Neuron (in vitro differentiated cells): ENCODE data around the gene MED13L.

Source experiments
- H2AFZ ChIP-seq: one replicate; pipeline ENCODE4 v1.6.1; 2013; ENCODE audit warnings: low read depth, mild to moderate bottlenecking, inconsistent platforms, low read length, moderate library complexity
- H3K27me3 ChIP-seq: one replicate; pipeline ENCODE4 v1.6.1; 2013; ENCODE audit warnings: low read length; ENCODE audit not compliant: insufficient read depth
- H3K36me3 ChIP-seq: one replicate; pipeline ENCODE4 v1.6.1; 2013; ENCODE audit warnings: low read length; ENCODE audit not compliant: insufficient read depth
- H3K4me1 ChIP-seq: one replicate; pipeline ENCODE4 v1.6.1; 2013; ENCODE audit warnings: low read length; ENCODE audit not compliant: insufficient read depth
- H3K4me3 ChIP-seq: 2 replicates; pipeline ENCODE4 v1.5.1; 2013; ENCODE audit warnings: mild to moderate bottlenecking, low read length, moderate library complexity
- H3K9me3 ChIP-seq: one replicate; pipeline ENCODE4 v1.6.1; 2013; ENCODE audit warnings: low read length

The MED13L gene

DNA sequence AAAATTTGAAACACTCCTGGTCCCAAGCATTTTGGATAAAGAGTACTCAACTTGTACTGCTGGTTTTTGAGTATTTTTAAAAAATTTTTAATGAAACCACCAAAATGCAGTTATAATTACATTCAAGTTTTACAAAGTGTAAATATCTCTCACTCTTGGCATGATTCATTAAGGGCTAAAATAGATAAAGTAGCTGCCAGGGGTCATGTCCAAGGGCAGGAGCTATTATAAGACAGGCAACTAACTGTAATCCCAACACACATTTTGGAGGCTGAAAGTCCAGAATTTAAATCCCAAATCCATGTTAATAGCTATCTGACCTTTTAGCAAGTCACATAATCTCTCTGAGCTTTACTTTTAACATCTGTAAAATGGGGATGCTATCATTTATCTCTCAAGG, 207.6 kb downstream of the MED13L start:
- H2AFZ ChIP-seq = no peak overlapping the region
- no peak overlapping the region for H3K4me3 ChIP-seq
- H3K4me1 ChIP-seq = peaks cover 3% of the 10 kb centered on the region
- H3K27me3 ChIP-seq = no peaks in the 10 kb centered on the region
- no peaks in the 10 kb centered on the region for H3K36me3 ChIP-seq
- H3K9me3 ChIP-seq = no peaks in the 10 kb centered on the region

DNA sequence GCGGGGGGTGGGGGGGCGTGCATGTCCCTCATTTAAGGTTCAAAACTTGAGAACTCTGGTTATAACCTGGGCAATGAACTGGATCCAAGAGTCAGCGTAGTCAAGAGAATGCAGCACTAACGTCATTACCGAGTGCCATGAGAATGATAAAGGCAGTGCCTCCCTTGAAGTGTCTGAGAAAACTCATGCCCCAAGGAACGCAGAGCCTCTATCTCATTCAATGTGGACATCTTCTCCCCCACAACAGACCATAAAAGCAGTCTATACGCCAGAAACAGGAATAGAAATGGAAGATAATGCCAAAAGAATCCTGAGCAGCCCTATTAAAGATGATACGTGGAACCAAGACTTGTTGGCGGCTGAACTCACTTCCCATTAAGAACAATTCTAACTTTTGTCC, 208.6 kb downstream of the MED13L start:
- Histone ChIP-seq H3K36me3 (no peaks in the 10 kb centered on the region), H3K4me3 (no peak overlapping the region), H3K27me3 (no peaks in the 10 kb centered on the region), H3K9me3 (no peaks in the 10 kb centered on the region), H3K4me1 (peaks cover 3% of the 10 kb centered on the region), H2AFZ (no peak overlapping the region)

DNA sequence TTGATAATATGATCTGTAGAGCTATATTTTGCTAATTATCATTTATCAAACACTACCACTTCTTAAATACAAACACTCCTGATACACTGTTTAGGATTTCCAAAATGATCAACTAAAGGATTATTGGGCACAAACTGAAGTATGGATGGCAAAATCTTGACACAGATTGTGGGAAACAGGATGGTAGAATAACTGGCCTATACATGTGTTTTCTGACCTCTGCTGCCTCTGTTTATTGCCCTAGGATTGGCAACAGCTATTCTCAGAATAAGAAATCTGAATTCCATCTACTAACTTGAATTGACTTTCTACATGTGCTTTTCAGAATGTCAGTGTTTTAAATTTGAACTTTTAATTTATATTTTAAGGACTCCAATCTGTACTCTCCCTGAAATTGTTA, 209.1 kb downstream of the MED13L start:
- Histone ChIP-seq H3K9me3 (no peaks in the 10 kb centered on the region), H3K4me3 (no peak overlapping the region), H3K36me3 (no peaks in the 10 kb centered on the region), H3K27me3 (no peaks in the 10 kb centered on the region), H2AFZ (no peak overlapping the region), H3K4me1 (peaks cover 3% of the 10 kb centered on the region)

DNA sequence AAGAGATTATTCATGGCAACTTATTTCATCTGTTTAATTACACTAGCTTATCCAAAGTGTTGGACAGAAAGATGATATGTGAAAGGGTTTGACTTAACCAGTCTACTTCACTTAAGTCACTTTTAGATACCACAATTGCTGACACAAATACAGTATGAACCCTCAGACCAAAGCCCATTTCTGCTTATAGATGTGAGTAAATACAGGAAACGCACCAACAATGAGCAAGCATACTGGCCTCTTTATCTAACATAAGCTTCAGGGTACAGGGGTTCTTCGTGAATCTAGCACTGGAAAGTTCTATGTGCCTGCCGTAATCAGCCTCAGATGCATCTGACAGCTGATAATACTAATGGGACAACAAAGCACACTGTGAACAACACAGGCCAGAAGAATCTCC, 209.6 kb downstream of the MED13L start:
- Histone ChIP-seq H3K9me3 (no peaks in the 10 kb centered on the region), H3K27me3 (no peaks in the 10 kb centered on the region), H3K36me3 (no peaks in the 10 kb centered on the region), H2AFZ (no peak overlapping the region), H3K4me1 (peaks cover 3% of the 10 kb centered on the region), H3K4me3 (no peak overlapping the region)

DNA sequence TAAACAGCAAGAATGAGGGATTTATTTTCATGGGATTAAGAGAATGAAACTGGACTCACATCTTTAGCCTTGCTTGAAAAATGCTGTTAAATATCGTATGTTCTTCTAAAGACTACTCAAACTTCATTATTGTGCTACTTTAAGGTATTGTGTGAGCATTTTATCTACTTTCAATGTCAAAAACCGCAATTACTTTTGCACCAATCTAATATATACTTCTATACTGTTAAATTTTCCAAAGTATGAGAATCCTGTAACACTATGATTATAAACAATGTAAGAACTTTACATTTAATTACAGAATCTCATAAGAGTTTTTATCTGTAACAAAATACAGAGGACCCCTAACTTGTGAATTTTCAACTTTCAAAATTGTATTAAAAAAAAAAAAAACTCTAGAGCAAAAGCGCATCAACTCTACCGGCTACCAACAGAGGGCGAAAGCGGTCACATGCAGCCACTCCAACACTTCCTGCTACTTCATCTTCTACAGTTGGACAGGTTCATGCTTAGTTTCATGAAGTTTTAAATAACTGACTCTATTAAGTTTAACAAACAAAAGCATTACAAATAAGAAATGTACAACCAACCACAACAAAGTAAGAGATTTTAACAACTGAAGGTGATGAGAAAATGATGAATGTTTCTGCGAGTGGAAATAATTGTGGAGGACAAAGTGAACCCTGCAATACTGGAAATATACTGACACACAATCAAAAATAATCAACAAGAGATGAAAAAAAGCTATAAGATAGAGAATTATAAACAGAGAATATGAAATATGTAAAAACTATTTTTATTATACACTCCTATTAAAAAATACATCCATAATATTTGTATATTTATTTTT, 210.9 kb downstream of the MED13L start:
- Histone ChIP-seq H2AFZ (no peak overlapping the region), H3K9me3 (no peaks in the 10 kb centered on the region), H3K27me3 (no peaks in the 10 kb centered on the region), H3K36me3 (no peaks in the 10 kb centered on the region), H3K4me3 (no peak overlapping the region), H3K4me1 (peaks cover 3% of the 10 kb centered on the region)

DNA sequence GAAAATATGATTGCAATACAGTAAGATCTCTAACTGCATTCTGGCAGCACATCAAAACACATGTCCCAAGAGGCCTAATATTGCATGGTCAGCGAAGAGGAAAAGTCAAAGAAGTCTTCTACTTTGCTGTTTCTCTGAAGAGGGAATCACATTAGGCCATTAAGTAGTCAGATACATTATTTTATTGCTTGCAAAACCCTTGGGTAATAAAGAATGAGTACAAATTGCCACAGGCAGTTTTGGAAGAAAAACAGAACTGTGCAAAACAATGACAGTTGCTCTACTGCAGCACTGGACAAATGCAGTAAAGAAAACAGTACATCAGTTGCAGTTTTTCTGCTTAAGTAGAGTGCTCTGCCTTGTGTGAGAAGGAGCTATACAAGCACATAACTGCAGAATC, 211.9 kb downstream of the MED13L start:
- Histone ChIP-seq H3K36me3 (no peaks in the 10 kb centered on the region), H3K9me3 (no peaks in the 10 kb centered on the region), H3K27me3 (no peaks in the 10 kb centered on the region), H2AFZ (no peak overlapping the region), H3K4me3 (no peak overlapping the region), H3K4me1 (peaks cover 3% of the 10 kb centered on the region)

DNA sequence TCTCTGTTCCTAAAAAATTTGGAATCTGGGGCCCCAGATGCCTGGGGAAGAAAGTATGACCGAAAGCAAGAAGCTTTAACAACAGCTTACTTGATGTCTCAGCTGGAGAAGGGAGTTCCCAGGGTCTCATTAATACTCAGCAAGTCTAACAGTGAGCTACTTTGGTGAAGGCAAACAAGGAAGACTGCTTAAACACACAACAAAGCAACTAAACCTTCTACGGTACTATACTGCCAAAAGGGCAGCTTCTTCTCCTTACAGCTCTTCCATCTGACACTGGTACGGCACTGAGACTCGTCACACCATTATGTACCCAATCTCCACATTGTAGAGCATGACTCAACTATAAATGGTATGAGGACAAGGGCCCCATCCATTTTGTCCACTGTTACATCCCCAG, 213.0 kb downstream of the MED13L start:
- H2AFZ ChIP-seq = no peak overlapping the region
- H3K4me3 ChIP-seq = no peak overlapping the region
- no peaks in the 10 kb centered on the region for H3K36me3 ChIP-seq
- peaks cover 6% of the 10 kb centered on the region for H3K4me1 ChIP-seq
- no peaks in the 10 kb centered on the region for H3K27me3 ChIP-seq
- no peaks in the 10 kb centered on the region for H3K9me3 ChIP-seq

DNA sequence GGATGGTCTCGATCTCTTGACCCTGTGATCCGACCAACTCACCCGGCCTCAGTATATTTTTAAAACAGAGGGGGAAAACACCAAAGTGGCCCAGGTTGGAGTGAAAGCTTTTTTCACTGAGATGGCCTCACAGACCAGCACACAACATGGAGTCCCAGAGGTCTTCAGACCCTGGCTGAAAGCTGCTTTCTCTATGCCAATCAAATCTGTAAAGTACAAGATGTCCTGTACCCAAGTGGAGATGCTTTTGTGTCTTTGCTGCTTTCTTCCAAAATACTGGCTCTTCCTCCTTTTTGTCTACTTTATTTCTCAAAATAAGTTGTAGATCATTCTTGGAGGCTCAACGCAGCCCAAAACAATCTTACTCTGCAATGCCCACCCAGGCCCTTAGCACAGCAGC, 214.8 kb downstream of the MED13L start:
- peaks cover 6% of the 10 kb centered on the region for H3K4me1 ChIP-seq
- no peak overlapping the region for H3K4me3 ChIP-seq
- H2AFZ ChIP-seq = no peak overlapping the region
- no peaks in the 10 kb centered on the region for H3K36me3 ChIP-seq
- H3K9me3 ChIP-seq = no peaks in the 10 kb centered on the region
- no peaks in the 10 kb centered on the region for H3K27me3 ChIP-seq

DNA sequence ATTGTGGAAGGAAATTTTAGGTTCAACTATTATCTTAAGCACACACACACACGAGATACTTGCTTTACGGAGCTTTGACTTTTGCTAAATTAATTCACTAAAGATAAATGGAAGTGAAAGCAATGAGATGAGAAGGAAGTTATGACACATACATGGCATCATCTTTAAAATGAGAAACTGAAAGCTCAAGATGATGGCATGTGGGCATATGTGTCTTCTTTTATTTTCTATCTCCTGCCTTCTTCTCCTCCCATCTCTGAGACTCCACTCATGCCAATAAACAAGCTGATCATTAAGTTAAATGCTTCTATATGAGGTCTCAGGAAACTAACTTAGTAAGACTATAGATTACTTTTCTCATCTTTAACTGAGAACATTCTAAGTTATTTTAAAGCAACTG, 216.7 kb downstream of the MED13L start:
- H3K4me3 ChIP-seq = no peak overlapping the region
- no peaks in the 10 kb centered on the region for H3K36me3 ChIP-seq
- no peaks in the 10 kb centered on the region for H3K9me3 ChIP-seq
- no peak overlapping the region for H2AFZ ChIP-seq
- peaks cover 2% of the 10 kb centered on the region for H3K4me1 ChIP-seq
- no peaks in the 10 kb centered on the region for H3K27me3 ChIP-seq

DNA sequence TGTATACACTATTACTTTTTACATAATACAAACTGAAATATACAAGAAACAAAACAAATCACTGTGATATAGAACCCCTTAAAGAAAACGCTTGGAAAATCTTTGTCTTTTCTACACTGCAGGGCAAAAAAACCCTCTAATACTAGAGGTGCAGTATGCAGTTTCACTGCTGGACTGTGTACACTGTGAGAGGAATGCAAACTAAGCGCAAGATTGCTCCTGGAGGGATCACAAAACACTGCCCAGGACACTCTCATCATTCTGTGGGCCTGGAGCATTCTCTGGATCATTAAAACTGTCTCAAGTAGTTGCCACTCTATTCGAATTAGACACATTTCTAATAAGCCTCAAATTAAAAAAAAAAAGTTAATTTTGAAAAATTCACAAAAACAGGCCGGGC, 217.6 kb downstream of the MED13L start:
- Histone ChIP-seq H3K9me3 (no peaks in the 10 kb centered on the region), H3K27me3 (no peaks in the 10 kb centered on the region), H2AFZ (no peak overlapping the region), H3K36me3 (no peaks in the 10 kb centered on the region), H3K4me3 (no peak overlapping the region), H3K4me1 (peaks cover 2% of the 10 kb centered on the region)

DNA sequence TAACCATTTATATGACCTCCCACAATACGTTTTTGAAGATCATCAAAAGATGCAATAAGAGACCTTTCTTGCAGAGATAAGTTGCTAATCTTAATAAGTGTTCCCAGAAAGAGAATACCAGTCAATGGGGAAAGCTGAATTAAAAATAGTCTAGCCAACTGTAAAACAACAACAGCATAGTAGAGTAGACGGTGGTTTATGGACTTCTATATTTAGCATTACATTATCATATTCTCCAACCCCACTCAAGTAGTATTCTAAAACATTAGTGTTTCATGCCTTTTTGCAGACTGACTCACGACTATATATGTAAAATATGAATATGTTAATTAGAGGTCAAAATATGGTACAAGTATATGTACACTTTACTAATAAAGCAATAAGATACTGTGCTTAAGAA, 218.9 kb downstream of the MED13L start:
- no peaks in the 10 kb centered on the region for H3K9me3 ChIP-seq
- no peak overlapping the region for H3K4me3 ChIP-seq
- H3K4me1 ChIP-seq = peaks cover 15% of the 10 kb centered on the region
- H3K36me3 ChIP-seq = no peaks in the 10 kb centered on the region
- H2AFZ ChIP-seq = no peak overlapping the region
- no peaks in the 10 kb centered on the region for H3K27me3 ChIP-seq

DNA sequence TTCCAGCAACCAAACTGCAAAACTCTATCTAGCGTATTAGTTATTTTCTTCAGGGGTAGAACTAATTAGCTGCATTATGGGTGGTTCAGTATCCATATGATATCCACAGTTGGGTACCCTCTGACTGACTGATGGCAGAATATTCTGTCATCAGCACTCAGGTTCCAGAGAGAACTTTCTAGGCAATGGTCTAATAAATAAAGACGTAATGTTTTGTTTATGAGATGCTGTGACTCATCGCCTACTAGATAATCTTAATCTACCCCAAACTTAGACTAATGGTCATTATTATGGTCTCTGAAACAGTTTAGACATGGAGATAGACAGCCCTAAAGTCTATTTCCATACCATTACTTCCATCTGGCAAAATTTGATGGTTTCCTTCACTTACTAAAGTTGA, 220.1 kb downstream of the MED13L start:
- peaks cover 19% of the 10 kb centered on the region for H3K4me1 ChIP-seq
- no peaks in the 10 kb centered on the region for H3K9me3 ChIP-seq
- no peak overlapping the region for H3K4me3 ChIP-seq
- H3K27me3 ChIP-seq = no peaks in the 10 kb centered on the region
- no peak overlapping the region for H2AFZ ChIP-seq
- no peaks in the 10 kb centered on the region for H3K36me3 ChIP-seq

DNA sequence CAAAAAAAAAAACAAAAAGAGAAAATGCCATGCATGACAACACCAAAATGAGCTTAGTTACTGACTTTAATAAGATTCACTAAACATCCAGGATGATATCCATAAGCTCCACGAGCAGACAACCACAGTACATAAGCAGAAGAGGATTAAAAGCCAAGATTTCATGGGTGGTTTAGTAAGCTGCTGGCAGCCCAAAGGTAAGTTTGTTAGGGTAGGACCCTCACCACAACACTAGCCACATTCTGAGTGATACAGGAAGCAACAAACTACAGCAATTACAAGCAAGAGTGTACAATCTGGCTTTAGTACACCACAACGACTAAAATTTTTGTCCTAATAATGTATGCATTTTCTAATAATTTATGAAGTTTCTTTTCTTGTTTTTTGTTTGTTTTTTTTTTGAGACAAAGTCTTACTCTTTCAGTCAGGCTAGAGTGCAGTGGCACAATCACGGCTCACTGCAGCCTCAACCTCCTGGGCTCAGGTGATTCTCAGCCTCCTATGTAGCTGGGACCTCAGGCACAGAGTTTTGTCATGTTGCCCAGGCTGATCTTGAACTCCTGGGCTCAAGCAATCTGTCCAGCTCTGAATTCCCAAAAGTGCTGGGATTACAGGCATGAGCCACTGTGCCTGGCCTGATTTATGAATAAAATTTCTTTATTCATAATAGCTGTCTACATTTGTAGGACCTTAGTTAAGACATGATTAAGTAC, 221.4 kb downstream of the MED13L start:
- H3K36me3 ChIP-seq = no peaks in the 10 kb centered on the region
- no peak overlapping the region for H2AFZ ChIP-seq
- H3K4me1 ChIP-seq = peaks cover 19% of the 10 kb centered on the region
- H3K9me3 ChIP-seq = no peaks in the 10 kb centered on the region
- H3K4me3 ChIP-seq = no peak overlapping the region
- no peaks in the 10 kb centered on the region for H3K27me3 ChIP-seq
